Loucy (cell line): ENCODE measurements around the gene MDM4.
"Not testable (repeated sequence)": the region's sequence is repeated elsewhere in the genome, so short reads cannot be mapped to it uniquely, and the experiment has no call there.

Experiments
- H2AFZ ChIP-seq: fragments of 200-600 bp; sonication (generic); 2 replicates; pipeline ENCODE4 v1.6.0; 2016; ENCODE audit warnings: antibody characterized with exemption, mild to moderate bottlenecking, low read length, moderate library complexity
- H3F3A ChIP-seq: fragments of 200-600 bp; 2 replicates; pipeline ENCODE4 v1.6.0; 2016; ENCODE audit warnings: antibody characterized with exemption, low read depth, mild to moderate bottlenecking
- H3K27me3 ChIP-seq: fragments of 200-600 bp; sonication (generic); 2 replicates; pipeline ENCODE4 v1.6.1; 2014; ENCODE audit warnings: low read length, mild to moderate bottlenecking; ENCODE audit not compliant: insufficient read depth, poor library complexity, severe bottlenecking
- H3K36me3 ChIP-seq: fragments of 200-600 bp; sonication (generic); 2 replicates; pipeline ENCODE4 v1.6.1; 2016; ENCODE audit warnings: low read length; ENCODE audit not compliant: insufficient read depth
- H3K4me1 ChIP-seq: fragments of 200-600 bp; sonication (generic); 2 replicates; pipeline ENCODE4 v1.5.1; 2014; ENCODE audit warnings: low read length, mild to moderate bottlenecking; ENCODE audit not compliant: insufficient read depth, poor library complexity, severe bottlenecking
- H3K4me2 ChIP-seq: fragments of 200-600 bp; sonication (generic); 2 replicates; pipeline ENCODE4 v1.6.0; 2014; ENCODE audit warnings: antibody characterized with exemption, low read length, low read depth, mild to moderate bottlenecking; ENCODE audit not compliant: poor library complexity, severe bottlenecking
- H3K4me3 ChIP-seq: fragments of 200-600 bp; sonication (generic); 2 replicates; pipeline ENCODE4 v1.5.1; 2014; ENCODE audit warnings: low read length, mild to moderate bottlenecking, mixed read lengths; ENCODE audit not compliant: poor library complexity, severe bottlenecking
- H3K79me2 ChIP-seq: fragments of 200-600 bp; sonication (generic); 2 replicates; pipeline ENCODE4 v1.6.1; 2014; ENCODE audit warnings: low read length; ENCODE audit not compliant: insufficient read depth
- H3K9ac ChIP-seq: fragments of 200-600 bp; sonication (generic); 2 replicates; pipeline ENCODE4 v1.6.0; 2014; ENCODE audit warnings: mild to moderate bottlenecking, low read depth, low read length, moderate library complexity; ENCODE audit not compliant: poor library complexity, severe bottlenecking
- H3K9me2 ChIP-seq: fragments of 200-600 bp; sonication (generic); replicated peaks from 2 replicates; pipeline ENCODE4 v1.6.1; 2016; ENCODE audit warnings: low read depth, low read length, mixed read lengths
- H3K9me3 ChIP-seq: fragments of 200-600 bp; sonication (generic); 2 replicates; pipeline ENCODE4 v1.6.1; 2014; ENCODE audit warnings: mild to moderate bottlenecking, antibody characterized with exemption, low read length, low read depth; ENCODE audit not compliant: insufficient read depth
- H4K20me1 ChIP-seq: fragments of 200-600 bp; sonication (generic); 2 replicates; pipeline ENCODE4 v1.6.0; 2014; ENCODE audit warnings: antibody characterized with exemption, low read length, mild to moderate bottlenecking; ENCODE audit not compliant: insufficient read depth, poor library complexity, severe bottlenecking
- CTCF ChIP-seq: fragments of 200-600 bp; sonication (generic); conservative IDR thresholded peaks from 2 replicates; pipeline ENCODE4 v1.5.1; 2014; ENCODE audit warnings: mild to moderate bottlenecking, antibody characterized with exemption, low read length
- EZH2phosphoT487 ChIP-seq: fragments of 200-600 bp; IDR thresholded peaks from 2 replicates; pipeline ENCODE4 v1.6.1; 2018; ENCODE audit warnings: antibody characterized with exemption, mild to moderate bottlenecking, moderate library complexity, borderline replicate concordance

The MDM4 gene

GRCh38 chr1:204569478-204569877, 53.3 kb downstream of the MDM4 start:
- no peaks in the 10 kb centered on the region for H3F3A ChIP-seq
- no peaks in the 10 kb centered on the region for H3K9me3 ChIP-seq
- H3K4me3 ChIP-seq, result no peak overlapping the region
- H3K79me2 ChIP-seq, result no peaks in the 10 kb centered on the region
- H3K9me2 ChIP-seq, result no peaks in the 10 kb centered on the region
- H2AFZ ChIP-seq, result no peak overlapping the region
- peaks cover 5% of the 10 kb centered on the region for H3K4me1 ChIP-seq
- H3K4me2 ChIP-seq, result no peak overlapping the region
- H3K9ac ChIP-seq, result no peak overlapping the region
- no peaks in the 10 kb centered on the region for H4K20me1 ChIP-seq
- no peaks in the 10 kb centered on the region for H3K27me3 ChIP-seq
- no peaks in the 10 kb centered on the region for H3K36me3 ChIP-seq
- TF ChIP-seq EZH2phosphoT487 (no peak), CTCF (no peak)

GRCh38 chr1:204570021-204570420, 53.8 kb downstream of the MDM4 start:
- not testable (repeated sequence) for H2AFZ ChIP-seq, H3K4me1 ChIP-seq, H3F3A ChIP-seq, H4K20me1 ChIP-seq, H3K9me3 ChIP-seq, H3K9ac ChIP-seq, H3K4me3 ChIP-seq, H3K27me3 ChIP-seq, H3K79me2 ChIP-seq, H3K36me3 ChIP-seq, H3K4me2 ChIP-seq, H3K9me2 ChIP-seq

- TF ChIP-seq EZH2phosphoT487 (no peak), CTCF (no peak)
- Histone ChIP-seq H3K4me1 (peaks cover 2% of the 10 kb centered on the region), H3K27me3 (no peaks in the 10 kb centered on the region), H3K9me2 (no peaks in the 10 kb centered on the region), H3K4me3 (no peak overlapping the region), H3K9ac (no peak overlapping the region), H3K36me3 (no peaks in the 10 kb centered on the region), H3K79me2 (no peaks in the 10 kb centered on the region), H4K20me1 (no peaks in the 10 kb centered on the region), H3F3A (no peaks in the 10 kb centered on the region), H3K9me3 (no peaks in the 10 kb centered on the region), H3K4me2 (no peak overlapping the region), H2AFZ (no peak overlapping the region)
Measured at GRCh38 chr1:204571128-204571527, 54.9 kb downstream of the MDM4 start.

GRCh38 chr1:204571631-204572030, 55.4 kb downstream of the MDM4 start:
- Histone ChIP-seq H2AFZ (no peak overlapping the region), H3K9me2 (no peaks in the 10 kb centered on the region), H3K9ac (no peak overlapping the region), H3F3A (no peaks in the 10 kb centered on the region), H3K4me2 (no peak overlapping the region), H3K4me1 (no peaks in the 10 kb centered on the region), H3K4me3 (no peak overlapping the region), H3K27me3 (no peaks in the 10 kb centered on the region), H3K79me2 (no peaks in the 10 kb centered on the region), H3K36me3 (no peaks in the 10 kb centered on the region), H4K20me1 (no peaks in the 10 kb centered on the region), H3K9me3 (no peaks in the 10 kb centered on the region)
- TF ChIP-seq CTCF, result no peak
- no peak for TF ChIP-seq EZH2phosphoT487
